Activated naive CD8-positive, alpha-beta T cell treated with anti-CD3 and anti-CD28 coated beads, Interleukin-2, amount 50 U/mL, for 24 hours (primary cell): ENCODE data around the gene PPFIA1.

Source experiments
- ATAC-seq: fragments of 150-1000 bp; cut with Tn5 transposase; one replicate; pipeline ENCODE4 v1.10.0; 2021
- DNase-seq: peaks from one replicate; pipeline ENCODE4 v3.0.0; 2021
- H3K27ac Mint-ChIP-seq: one replicate; pipeline ENCODE4 v1.8.0; 2021; ENCODE audit warnings: mild to moderate bottlenecking, mixed read lengths
- H3K27me3 Mint-ChIP-seq: one replicate; pipeline ENCODE4 v1.8.0; 2021; ENCODE audit warnings: mixed read lengths
- H3K36me3 Mint-ChIP-seq: one replicate; pipeline ENCODE4 v1.8.0; 2021; ENCODE audit warnings: low read depth, mixed read lengths
- H3K4me1 Mint-ChIP-seq: one replicate; pipeline ENCODE4 v1.8.0; 2021; ENCODE audit warnings: mixed read lengths
- H3K4me3 Mint-ChIP-seq: one replicate; pipeline ENCODE4 v1.8.0; 2021; ENCODE audit warnings: mild to moderate bottlenecking, moderate library complexity, mixed read lengths
- H3K9me3 Mint-ChIP-seq: one replicate; pipeline ENCODE4 v1.8.0; 2021; ENCODE audit warnings: mixed read lengths

The PPFIA1 gene

GRCh38 chr11:70270104-70270876 lies at the start of gene PPFIA1:
Gene PPFIA1, plus strand, starts transcription at chr11:70270690. Its CDS starts 1,483 bp downstream, at chr11:70272173.
- Mint-ChIP-seq H3K36me3 (peaks cover 17% of the 10 kb centered on the region), H3K27me3 (peaks cover 23% of the 10 kb centered on the region), H3K4me3 (peak within 1 kb of the TSS; percentile 87), H3K4me1 (peaks cover 39% of the 10 kb centered on the region), H3K9me3 (no peaks in the 10 kb centered on the region), H3K27ac (peak within 1 kb of the TSS; percentile 74)
- DNase-seq: peak; percentile 95
- peak; percentile 93 for ATAC-seq

DNA sequence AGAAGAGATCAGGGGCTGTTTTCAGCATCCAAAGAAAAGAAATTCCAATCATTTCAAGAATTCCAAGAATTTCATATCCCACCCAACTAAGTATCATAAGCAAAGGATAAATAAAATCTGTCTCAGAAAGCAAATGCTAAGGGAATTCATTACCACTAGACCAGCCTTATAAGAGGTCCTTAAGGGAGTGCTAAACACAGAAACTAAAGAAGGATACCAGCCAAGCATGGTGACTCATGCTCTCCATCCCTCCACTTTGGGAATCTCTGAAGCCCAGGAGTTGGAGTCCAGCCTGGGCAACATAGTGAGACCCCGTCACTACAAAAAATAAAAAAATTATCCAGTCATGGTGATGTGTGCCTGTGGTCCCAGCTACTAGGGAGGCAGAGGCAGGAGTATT lies 49.6 kb upstream of the PPFIA1 start:
- Mint-ChIP-seq H3K36me3 (no peaks in the 10 kb centered on the region), H3K4me3 (no peak overlapping the region), H3K27ac (no peak overlapping the region), H3K27me3 (peaks cover 18% of the 10 kb centered on the region), H3K9me3 (no peaks in the 10 kb centered on the region), H3K4me1 (no peaks in the 10 kb centered on the region)
- ATAC-seq (no peak), DNase-seq (no peak)

- DNase-seq (no peak), ATAC-seq (no peak)
- H3K9me3 Mint-ChIP-seq: no peaks in the 10 kb centered on the region
These were observed 44.8 kb upstream of the PPFIA1 start for GRCh38 chr11:70225681-70226177.

GRCh38 chr11:70226183-70226582 lies 44.3 kb upstream of the PPFIA1 start:
- DNase-seq (no peak), ATAC-seq (no peak)
- no peaks in the 10 kb centered on the region for H3K9me3 Mint-ChIP-seq
- H3K4me1 Mint-ChIP-seq: no peaks in the 10 kb centered on the region
- peaks cover 5% of the 10 kb centered on the region for H3K27me3 Mint-ChIP-seq
- H3K36me3 Mint-ChIP-seq: no peaks in the 10 kb centered on the region
- H3K4me3 Mint-ChIP-seq: no peak overlapping the region
- H3K27ac Mint-ChIP-seq: no peak overlapping the region

More at GRCh38 chr11:70225681-70226177, 44.8 kb upstream of the PPFIA1 start:
- H3K4me1 Mint-ChIP-seq: no peaks in the 10 kb centered on the region
- H3K36me3 Mint-ChIP-seq: no peaks in the 10 kb centered on the region
- H3K27me3 Mint-ChIP-seq: peaks cover 5% of the 10 kb centered on the region
- H3K4me3 Mint-ChIP-seq: no peak overlapping the region
- H3K27ac Mint-ChIP-seq: no peak overlapping the region

- H3K4me1 Mint-ChIP-seq: no peaks in the 10 kb centered on the region
- no peak overlapping the region for H3K4me3 Mint-ChIP-seq
- peaks cover 5% of the 10 kb centered on the region for H3K27me3 Mint-ChIP-seq
- ATAC-seq (no peak), DNase-seq (no peak)
- H3K27ac Mint-ChIP-seq: no peak overlapping the region
- no peaks in the 10 kb centered on the region for H3K9me3 Mint-ChIP-seq
- no peaks in the 10 kb centered on the region for H3K36me3 Mint-ChIP-seq
These were observed 43.5 kb upstream of the PPFIA1 start for GRCh38 chr11:70226967-70227366.

- Mint-ChIP-seq H3K9me3 (no peaks in the 10 kb centered on the region), H3K27me3 (peaks cover 3% of the 10 kb centered on the region), H3K4me1 (no peaks in the 10 kb centered on the region)
These were observed 40.8 kb upstream of the PPFIA1 start for GRCh38 chr11:70229737-70230136.

DNA sequence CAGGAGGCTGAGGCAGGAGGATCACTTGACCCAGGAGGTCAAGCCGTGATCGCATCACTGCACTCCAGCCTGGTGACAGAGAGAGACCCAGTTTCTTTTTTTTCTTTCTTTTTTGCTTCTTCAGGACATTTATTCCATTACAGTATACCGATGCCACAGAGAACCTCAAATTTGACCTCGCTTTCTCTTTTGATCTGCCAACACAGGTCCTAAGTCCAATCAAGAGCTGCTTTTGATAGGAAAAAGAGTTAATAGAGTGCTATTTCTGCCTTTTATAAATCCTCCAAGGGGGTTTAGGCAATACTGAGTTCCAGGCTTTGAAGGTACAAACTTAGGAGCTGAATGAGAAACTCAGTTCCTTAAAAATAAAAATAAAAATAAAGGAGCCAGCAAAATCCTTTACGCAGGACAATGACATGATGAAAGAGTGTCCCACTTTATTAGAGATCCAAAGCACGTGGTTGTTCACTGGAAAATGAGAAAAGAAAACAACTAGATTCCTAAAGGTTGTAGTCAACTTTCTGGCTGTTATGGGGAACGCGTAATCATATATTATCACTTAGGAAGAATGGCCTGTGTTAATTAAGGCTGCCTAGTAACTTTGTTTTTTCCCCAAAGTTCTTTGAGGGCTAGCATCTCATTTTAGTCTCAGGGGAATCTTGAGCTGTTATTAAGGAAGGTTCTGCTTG lies 40.2 kb upstream of the PPFIA1 start:
- no peak overlapping the region for H3K27ac Mint-ChIP-seq
- DNase-seq (no peak), ATAC-seq (no peak)
- H3K27me3 Mint-ChIP-seq: peaks cover 2% of the 10 kb centered on the region
- no peaks in the 10 kb centered on the region for H3K4me1 Mint-ChIP-seq
- H3K4me3 Mint-ChIP-seq: no peak overlapping the region
- no peaks in the 10 kb centered on the region for H3K9me3 Mint-ChIP-seq
- no peaks in the 10 kb centered on the region for H3K36me3 Mint-ChIP-seq

More at GRCh38 chr11:70229737-70230136, 40.8 kb upstream of the PPFIA1 start:
- H3K27ac Mint-ChIP-seq: no peak overlapping the region
- DNase-seq (no peak), ATAC-seq (no peak)
- H3K36me3 Mint-ChIP-seq: no peaks in the 10 kb centered on the region
- H3K4me3 Mint-ChIP-seq: no peak overlapping the region

GRCh38 chr11:70230840-70231710 lies 39.4 kb upstream of the PPFIA1 start:
- H3K27ac Mint-ChIP-seq: no peak overlapping the region
- H3K9me3 Mint-ChIP-seq: no peaks in the 10 kb centered on the region
- no peak overlapping the region for H3K4me3 Mint-ChIP-seq
- DNase-seq (no peak), ATAC-seq (no peak)
- H3K27me3 Mint-ChIP-seq: peaks cover 2% of the 10 kb centered on the region
- H3K36me3 Mint-ChIP-seq: no peaks in the 10 kb centered on the region
- no peaks in the 10 kb centered on the region for H3K4me1 Mint-ChIP-seq

GRCh38 chr11:70233034-70233433 lies 37.5 kb upstream of the PPFIA1 start:
- DNase-seq: no peak
- Mint-ChIP-seq H3K4me3 (no peak overlapping the region), H3K36me3 (no peaks in the 10 kb centered on the region), H3K4me1 (no peaks in the 10 kb centered on the region), H3K27me3 (peaks cover 3% of the 10 kb centered on the region), H3K27ac (no peak overlapping the region), H3K9me3 (no peaks in the 10 kb centered on the region)
- ATAC-seq: no peak

DNA sequence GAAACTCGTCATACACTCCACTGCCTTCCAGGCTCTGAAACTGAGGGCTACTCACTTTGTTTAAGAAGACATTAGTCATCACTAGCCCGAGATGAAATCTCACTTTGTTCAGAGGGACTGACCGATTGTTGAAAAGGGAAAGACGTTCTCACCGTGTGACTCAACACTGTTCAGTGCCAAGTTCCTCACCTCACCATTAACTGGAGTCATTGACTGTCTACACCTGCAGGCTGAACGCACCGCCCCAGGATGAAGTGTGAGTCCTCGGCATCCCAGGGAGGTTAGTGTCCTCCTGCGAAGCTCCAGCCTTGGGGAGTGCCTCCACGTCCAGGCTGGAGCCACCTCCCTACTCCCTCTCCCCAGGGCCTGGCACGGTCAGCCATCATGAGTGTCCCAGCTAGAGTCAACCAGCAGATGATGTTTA lies 37.0 kb upstream of the PPFIA1 start:
- peak; percentile 63 for ATAC-seq
- no peak overlapping the region for H3K4me3 Mint-ChIP-seq

DNA sequence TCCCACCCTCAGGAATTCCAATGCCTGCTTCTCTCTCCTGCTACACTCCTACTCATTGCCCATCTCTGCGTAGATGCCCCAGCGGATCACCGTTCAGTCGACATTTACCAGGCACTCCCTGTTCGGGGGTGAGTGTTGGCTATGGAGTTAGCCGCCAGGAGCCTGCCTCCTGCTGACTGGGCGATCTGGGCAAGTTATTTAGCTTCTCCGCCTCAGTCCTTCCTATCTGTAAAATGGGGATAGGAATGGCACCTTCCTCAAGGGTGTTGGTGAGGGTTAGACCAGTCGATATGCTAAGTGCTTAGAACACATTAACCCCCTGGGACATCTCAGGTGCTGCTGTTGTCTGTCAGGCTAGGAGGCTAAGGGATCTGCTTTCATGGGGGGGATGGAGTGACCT lies 36.5 kb upstream of the PPFIA1 start:
- H3K27ac Mint-ChIP-seq: no peak overlapping the region

More for the DNA sequence above, 37.0 kb upstream of the PPFIA1 start:
- H3K27me3 Mint-ChIP-seq: peaks cover 3% of the 10 kb centered on the region
- H3K9me3 Mint-ChIP-seq: no peaks in the 10 kb centered on the region
- no peaks in the 10 kb centered on the region for H3K4me1 Mint-ChIP-seq
- no peak overlapping the region for H3K27ac Mint-ChIP-seq
- no peak for DNase-seq
- no peaks in the 10 kb centered on the region for H3K36me3 Mint-ChIP-seq

GRCh38 chr11:70240337-70240736 lies 30.2 kb upstream of the PPFIA1 start:
- no peak for DNase-seq
- no peak overlapping the region for H3K27ac Mint-ChIP-seq
- H3K36me3 Mint-ChIP-seq: no peaks in the 10 kb centered on the region
- H3K27me3 Mint-ChIP-seq: peaks cover 11% of the 10 kb centered on the region
- H3K9me3 Mint-ChIP-seq: no peaks in the 10 kb centered on the region
- H3K4me3 Mint-ChIP-seq: no peak overlapping the region
- no peaks in the 10 kb centered on the region for H3K4me1 Mint-ChIP-seq
- ATAC-seq: no peak

More for the DNA sequence above, 36.5 kb upstream of the PPFIA1 start:
- DNase-seq (no peak), ATAC-seq (peak; percentile 24)
- no peaks in the 10 kb centered on the region for H3K9me3 Mint-ChIP-seq
- no peaks in the 10 kb centered on the region for H3K36me3 Mint-ChIP-seq
- no peaks in the 10 kb centered on the region for H3K4me1 Mint-ChIP-seq
- peaks cover 5% of the 10 kb centered on the region for H3K27me3 Mint-ChIP-seq
- H3K4me3 Mint-ChIP-seq: no peak overlapping the region

DNA sequence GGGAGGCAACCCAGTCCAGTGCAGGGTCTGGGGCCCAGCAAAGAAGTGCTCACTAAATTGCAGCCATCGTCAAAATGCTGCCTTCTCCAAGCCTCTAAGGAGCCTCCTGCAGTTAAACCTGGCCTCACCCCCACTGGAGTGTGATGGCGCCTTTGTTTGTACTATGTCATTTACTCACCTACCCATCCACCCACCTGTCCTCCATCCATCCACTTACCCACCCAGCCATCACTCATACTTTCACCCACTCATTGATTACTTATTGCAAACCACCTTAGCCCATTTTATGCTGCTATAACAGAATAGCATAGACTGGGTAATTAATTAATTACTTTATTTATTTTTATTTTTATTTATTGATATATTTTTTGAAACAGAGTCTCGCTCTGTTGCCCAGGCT lies 28.8 kb upstream of the PPFIA1 start:
- no peak overlapping the region for H3K4me3 Mint-ChIP-seq
- peaks cover 11% of the 10 kb centered on the region for H3K27me3 Mint-ChIP-seq
- H3K4me1 Mint-ChIP-seq: peaks cover under 1% of the 10 kb centered on the region
- no peaks in the 10 kb centered on the region for H3K9me3 Mint-ChIP-seq
- no peak overlapping the region for H3K27ac Mint-ChIP-seq
- no peaks in the 10 kb centered on the region for H3K36me3 Mint-ChIP-seq
- no peak for DNase-seq
- no peak for ATAC-seq

GRCh38 chr11:70242885-70243284 lies 27.6 kb upstream of the PPFIA1 start:
- ATAC-seq: no peak

More at GRCh38 chr11:70242885-70243284, 27.6 kb upstream of the PPFIA1 start:
- H3K4me3 Mint-ChIP-seq: no peak overlapping the region
- H3K27me3 Mint-ChIP-seq: peaks cover 9% of the 10 kb centered on the region
- peaks cover 7% of the 10 kb centered on the region for H3K4me1 Mint-ChIP-seq
- H3K27ac Mint-ChIP-seq: no peak overlapping the region
- peaks cover 1% of the 10 kb centered on the region for H3K36me3 Mint-ChIP-seq
- DNase-seq: no peak
- H3K9me3 Mint-ChIP-seq: peaks cover 4% of the 10 kb centered on the region
